HG03135 (cell line): ENCODE data around the gene IL18RAP.

Source experiments
- ATAC-seq: cut with Tn5 transposase; IDR thresholded peaks from one replicate; pipeline ENCODE4 v1.9.1; 2021; ENCODE audit warnings: mild to moderate bottlenecking, moderate library complexity; ENCODE audit not compliant: unreplicated experiment

The IL18RAP gene

DNA sequence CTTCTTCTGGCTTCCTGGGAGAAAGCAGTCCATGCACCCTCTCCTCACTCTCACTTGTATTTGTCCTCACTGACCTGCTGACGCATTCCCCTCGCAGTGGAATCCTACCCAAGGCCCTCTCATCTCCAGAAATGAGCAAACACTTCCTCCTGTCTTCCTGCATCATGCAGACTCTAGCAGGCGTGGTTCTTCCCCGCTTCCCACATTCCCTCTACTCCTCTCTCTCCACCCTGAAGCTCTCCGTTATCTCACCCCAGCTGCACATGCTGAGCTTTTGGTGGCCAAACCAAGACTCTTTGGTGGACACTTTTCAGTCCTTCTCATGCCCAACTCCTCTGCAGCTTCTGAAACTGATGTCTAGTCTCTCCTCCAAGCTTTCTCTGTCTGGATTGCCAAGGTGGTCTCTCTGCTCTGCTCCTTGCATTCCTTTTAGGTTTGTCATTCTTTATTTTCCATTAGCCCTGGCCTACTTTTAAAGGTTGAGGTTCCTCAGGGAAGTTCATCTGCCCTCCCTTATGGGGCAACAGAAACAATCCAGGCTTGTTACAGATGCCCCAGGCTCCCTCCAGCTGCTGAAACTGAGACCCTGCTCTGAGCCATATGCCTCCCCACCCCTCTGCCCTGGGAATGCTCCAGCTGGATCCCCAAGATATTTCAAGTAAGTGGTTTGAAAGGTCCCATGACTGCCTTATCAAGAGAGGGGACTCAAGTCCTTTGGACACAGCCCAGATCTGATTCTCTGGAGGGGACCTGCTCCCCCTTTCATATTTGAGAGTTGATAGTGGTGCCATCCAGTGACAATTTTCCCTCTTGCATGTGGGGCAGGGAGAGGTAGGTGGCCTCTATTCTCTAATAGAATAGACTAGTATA, 835 bp upstream of the IL18RAP start:
- no peak for ATAC-seq

DNA sequence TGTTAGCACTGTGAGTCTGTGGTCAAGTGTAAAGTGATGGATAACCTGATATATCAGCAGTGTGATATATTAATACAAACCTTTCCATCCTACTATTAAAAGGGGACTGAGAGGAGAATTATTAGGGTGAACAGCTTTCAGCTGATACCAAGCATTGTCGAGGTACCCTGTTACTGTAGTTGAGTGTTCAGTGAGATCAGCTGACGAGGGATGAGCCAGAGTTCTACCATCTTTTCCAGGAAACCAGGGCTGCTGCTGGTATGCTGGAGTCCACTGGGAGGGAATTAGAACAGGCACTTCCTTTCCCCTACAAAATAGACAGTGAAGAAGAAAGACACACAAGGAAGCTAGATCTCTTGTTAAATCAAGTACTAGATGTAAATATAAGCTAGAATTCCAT, 408 bp downstream of the IL18RAP start:
- no peak for ATAC-seq

DNA sequence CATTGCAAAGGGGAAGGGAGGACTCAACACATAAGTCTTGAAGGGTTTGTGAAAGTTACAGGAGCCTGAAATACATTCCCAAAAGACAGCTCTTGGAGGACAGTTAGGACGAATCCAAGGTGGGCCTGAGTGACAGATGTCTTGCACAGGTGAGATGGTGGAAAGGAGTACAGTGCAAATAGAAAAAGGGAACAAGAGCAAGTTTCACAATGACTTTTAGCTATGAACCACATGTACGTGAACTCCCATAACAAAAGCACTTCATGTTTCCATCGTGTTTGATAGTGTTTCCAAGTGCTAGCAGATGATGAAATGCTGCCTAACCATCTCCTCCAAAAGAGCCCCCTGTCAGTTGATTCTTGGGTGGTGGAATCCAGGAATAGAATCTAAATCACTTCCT, 1.8 kb downstream of the IL18RAP start:
- ATAC-seq, result peak; percentile 89

DNA sequence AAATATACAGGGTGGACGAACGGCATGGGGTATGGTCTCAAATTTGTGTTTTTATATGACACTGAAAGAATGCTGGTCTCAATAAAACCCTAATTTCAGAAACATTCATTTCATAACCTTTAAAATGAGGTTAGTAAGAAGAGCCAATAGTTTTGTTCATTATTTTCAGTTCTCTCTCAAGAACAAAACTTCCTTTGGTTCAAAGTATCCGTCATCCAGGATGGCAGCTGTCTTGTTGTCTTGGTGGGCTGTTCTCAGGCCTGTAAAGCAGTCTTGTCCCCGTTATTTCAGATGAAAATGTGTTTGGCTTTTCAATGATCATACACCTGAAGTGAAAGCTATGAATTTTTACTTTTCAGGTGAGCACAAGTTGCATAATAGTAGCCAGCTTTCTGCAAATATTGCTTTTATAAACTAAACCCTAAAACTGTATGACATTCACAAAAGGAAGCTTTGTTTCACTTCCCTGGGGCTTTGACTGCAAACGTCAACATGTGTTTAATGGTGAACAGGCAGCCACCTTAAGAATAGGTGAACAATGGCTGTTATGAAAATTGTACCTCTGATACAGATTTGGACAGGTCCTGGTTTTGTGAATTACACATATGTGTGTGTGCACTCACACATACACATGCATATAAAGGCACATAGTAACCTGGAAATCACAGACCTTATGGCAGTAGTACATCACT, 2.6 kb downstream of the IL18RAP start:
- ATAC-seq, result no peak

DNA sequence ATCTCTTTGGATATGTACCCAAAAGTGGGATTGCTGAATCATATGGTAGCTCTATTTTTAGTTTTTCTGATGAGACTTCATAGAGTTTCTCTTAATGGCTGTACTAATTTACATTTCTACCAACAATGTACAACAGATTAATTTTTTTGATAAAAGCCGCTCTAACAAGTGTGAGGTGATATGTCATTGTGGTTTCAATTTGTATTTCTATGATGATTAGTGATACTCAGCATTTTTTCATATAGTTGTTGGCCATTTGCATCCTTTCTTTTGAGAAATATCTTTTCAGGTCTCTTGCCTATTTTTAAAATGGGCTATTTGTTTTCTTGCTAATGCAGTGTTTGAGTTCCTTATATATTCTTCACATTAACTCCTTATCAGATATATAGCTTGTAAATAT, 4.3 kb downstream of the IL18RAP start:
- no peak for ATAC-seq

DNA sequence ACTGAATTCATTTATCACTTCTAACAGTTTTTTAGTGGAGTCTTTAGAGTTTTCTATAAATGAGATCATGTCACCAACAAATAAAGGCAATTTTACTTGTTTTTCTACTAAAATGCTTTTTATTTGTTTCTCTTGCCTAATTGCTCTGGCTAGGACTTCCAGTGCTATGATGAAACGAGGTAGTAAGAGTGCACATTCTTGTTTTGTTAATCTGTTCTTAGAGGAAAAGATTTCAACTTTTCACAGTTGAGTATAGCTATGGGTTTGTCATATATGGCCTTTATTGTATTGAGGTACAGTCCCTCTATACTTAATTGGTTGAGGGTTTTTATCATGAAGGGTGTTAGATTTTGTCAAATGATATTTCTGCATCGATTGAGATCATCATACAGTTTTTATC, 5.6 kb downstream of the IL18RAP start:
- no peak for ATAC-seq

DNA sequence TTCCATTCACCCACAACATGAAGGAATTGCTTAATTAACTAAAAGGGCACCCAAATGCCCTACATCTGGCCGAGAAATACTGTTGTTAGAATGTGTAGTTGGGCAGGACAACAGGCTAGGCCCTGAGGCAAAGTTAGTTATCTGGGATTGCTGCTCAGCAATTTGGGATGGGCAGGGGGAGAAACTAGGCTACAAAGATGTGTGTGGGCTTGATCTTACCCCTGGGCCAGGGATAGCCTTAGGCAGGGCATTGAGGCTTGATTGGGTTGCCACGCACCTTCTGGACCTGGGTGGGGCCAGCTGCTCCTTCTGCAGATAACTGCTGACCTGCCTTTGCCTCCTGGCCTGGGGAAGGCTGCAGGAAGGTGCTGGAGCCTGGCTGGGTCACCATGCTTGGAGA, 9.4 kb downstream of the IL18RAP start:
- ATAC-seq, result no peak

DNA sequence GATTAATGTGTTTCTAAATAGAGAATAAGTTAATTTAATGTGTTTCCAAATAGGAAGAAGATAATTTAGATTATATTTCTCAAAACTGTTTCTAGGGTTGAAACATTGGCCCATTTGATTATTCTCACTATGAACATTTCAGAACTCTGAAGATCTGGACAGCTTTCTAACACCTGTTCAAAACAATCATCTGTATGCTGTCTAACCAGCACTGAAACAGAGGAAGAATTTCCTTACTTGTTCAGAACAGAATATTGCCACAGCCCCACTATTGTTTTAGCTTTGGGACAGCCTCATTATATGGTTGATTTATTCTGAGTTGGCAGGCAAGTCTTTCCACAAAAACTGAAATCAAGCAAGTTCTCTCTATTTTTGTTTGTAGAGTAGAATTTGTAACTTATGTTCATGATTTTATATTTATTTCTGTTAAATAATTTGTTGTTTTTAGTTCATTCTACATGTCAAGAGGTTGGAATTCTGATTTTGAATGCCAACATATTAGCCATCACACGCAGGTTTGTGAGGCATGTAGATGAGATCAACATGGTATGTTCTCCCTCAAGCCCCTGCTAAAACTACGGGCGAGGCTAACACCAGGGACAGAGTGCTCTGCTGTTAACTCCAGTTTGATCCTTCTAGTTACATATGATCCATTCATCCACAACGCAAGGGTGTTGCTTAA, 11.2 kb downstream of the IL18RAP start:
- no peak for ATAC-seq

DNA sequence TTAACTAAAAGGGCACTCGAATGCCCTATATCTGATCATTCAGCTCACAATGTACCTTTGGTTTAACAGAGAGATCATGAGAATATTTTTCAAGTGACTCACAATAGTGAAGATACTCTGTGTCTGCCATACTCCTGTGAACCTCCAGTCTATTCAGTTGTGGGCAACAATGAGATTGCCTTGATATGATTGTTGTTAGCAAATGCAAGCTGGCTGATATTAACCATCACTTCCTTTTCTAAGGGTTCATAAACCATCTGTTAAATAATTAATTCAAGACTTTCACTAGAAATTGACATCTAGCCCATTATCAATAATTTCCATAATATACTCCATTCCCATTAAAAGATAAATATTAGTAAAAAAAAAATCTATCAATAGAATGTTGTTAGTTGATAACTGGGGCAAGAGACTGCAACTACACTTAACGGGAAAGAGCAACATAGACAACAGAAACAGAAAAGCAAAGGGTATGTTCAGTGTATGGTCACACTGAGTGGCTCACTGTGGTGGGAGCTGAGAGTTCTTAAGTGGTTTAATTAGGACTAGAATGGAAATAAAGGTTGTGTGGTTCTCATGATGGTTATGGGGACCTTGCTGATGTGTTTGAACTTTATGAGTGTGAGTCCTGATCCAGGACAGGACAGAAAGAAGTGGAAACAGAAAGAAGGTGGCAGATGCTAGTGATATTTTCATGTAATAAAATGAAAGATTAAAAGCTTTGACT, 11.9 kb downstream of the IL18RAP start:
- ATAC-seq, result peak; percentile 75

DNA sequence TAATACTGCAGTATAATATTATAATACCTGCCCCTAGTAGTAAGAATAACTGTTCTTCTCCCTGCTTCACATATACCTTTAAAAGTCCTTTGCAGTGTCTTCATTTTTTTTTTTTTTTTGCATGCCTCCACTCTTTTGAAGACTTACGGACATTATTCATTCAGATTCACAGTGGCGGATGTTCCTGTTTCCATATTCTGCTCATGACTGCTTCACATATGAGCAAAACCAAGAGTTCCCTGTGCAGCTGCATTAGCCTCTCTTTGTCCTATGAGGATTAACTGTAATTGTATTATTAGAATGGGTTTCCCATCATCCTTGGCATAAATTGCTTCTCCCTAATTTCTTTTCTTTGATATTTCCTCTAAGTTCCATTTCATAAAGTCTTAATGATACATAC, 12.8 kb downstream of the IL18RAP start:
- no peak for ATAC-seq

DNA sequence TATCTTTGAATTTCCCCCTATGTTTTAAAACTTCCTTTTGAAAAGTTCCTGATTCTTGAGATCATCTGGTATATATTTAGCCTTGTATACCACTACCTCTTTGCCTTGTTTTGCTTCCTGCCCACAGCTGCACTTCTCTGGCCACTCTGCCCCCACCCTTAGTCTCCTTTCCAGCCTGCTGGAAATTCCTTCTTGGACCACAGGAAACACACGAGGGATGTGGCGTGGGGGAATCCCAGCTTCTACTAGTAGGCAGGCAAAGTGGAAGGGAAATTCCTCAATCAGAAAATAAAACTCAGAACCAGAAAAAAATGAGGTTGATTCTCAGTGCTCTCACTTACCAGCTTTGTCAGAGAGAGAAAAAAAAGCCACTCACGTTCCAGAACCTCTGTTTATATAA, 13.4 kb downstream of the IL18RAP start:
- no peak for ATAC-seq

DNA sequence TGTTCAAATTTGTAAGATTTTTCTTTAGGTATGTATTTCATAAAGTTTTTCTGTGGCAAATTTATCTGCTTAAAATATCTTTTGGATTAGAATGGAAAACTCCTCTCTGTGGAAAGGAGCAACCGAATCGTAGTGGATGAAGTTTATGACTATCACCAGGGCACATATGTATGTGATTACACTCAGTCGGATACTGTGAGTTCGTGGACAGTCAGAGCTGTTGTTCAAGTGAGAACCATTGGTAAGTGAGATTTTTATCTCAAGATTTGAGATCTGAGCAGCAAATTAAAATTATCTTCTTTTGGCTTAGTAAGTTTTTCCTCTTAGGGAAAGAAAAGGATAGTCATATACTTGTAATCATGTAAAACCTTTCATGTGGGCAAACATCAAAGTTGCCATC, 14.2 kb downstream of the IL18RAP start:
- ATAC-seq, result no peak

DNA sequence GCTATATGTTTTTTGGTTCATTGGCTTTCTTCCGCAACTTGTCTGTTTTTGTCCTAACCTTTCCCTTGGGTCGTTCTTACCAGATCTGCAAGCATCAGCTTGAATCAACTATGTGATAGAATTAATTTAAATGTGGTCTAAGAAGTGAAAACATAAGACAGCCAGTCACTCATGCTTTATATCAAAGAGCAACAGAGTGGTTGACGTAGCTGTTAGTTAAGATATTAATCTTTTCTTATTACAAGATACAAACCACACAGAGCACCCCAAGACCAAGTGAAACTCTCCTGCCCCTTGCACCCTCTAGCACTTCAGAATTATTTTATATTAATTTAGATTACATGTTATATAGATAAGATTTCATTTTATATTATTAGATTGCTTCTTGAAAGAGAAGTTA, 15.2 kb downstream of the IL18RAP start:
- ATAC-seq, result no peak

DNA sequence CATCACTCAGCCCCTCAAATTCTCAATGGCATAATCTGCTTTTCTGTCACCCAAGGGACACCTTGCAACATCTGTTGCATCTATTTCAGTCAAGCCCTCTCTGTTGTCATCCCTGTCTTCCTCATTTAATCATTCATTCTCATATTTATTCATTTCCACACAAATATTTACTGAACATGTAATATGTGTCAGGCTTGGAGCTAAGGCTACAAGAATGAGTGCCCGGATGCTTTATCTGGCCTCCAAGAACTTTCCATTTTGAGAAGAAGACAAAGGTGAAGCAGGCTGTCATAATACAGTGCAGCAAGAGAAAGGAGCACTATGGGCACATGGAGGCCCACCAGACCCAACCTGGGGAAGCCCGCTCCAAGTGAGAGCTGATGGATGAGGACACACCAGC, 15.6 kb downstream of the IL18RAP start:
- no peak for ATAC-seq

DNA sequence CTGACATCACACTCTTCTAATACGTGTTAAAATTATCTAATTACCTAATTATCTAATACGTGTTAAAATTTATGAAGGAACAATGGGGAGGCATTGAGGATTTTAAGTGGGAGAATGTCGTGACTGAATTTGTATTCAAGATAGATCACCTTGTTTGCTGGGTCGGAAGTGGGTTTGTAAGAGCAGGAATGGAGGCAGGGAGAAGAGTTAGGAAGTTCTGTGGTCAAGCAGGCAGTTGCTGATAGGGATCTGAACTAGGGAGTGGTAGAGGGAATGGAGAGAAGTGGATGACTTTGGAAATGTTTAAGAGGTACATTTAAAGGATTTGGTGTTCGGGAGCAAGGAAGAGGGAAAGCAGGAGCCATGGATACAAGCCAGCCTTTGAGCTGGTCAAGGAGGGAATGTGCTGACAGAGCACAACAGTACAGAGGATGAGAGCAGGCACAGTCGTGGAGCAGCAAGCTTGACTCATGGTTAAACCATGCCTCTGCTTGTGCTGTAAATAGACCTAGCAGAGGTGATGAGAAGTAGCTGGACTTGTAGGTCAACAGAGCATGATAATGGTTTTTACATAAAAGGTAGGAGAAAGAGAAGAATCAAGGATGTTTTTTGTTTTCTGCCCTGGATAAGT, 16.2 kb downstream of the IL18RAP start:
- ATAC-seq, result no peak

DNA sequence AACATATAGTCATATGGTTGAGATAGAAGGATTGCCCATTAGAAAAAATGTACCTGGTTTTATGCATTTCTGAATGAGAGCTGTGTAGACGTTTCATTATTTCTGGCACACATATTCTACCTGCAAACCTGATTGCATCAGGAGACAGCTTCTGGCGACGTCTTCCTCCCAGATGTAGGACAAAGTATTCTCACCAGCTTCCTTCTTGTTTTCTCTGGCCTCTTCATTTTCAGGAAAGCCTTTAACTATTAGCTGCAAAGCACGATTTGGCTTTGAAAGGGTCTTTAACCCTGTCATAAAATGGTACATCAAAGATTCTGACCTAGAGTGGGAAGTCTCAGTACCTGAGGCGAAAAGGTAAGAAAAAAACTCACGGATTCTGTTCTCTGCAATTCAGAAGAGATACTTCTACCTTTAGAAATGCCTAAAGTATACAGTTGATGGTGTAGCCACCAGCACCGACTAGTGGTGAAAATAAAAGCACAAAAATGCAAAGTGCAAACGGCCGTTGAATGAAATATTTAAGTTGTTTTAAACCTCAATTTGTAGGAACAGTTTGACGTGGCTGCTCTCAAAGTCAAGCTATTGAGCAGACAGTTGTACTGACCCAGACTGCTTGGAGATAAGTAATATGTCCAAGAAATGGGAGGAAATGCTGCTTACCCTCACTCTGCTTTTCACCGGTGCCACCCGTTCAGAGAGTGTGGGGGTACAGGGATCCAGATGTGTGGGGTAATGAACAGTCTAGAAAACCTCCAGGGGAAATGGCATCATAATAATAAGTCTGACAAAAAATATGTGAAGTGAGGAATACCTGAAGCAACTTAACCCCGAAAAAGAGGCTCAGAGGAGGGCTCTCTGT, 20.2 kb downstream of the IL18RAP start:
- ATAC-seq, result peak; percentile 72

DNA sequence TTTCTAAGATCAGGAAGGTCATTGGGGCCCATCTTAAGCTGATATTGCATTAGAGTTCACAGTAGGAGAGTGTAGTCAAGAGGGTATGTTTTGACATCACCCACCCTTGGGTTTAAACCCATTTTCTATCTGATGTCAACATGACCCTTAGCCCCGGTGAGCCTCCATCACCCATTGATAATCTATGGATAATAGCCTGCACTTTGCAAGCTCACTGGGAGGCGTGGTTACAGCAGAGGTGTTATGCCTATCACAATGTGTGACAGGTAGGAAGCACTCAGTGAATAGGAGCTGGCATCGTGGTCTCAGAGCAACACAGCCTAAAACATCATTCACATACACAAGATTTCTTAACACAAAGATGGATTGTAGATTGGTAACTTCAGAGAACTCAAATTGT, 21.3 kb downstream of the IL18RAP start:
- ATAC-seq, result no peak

DNA sequence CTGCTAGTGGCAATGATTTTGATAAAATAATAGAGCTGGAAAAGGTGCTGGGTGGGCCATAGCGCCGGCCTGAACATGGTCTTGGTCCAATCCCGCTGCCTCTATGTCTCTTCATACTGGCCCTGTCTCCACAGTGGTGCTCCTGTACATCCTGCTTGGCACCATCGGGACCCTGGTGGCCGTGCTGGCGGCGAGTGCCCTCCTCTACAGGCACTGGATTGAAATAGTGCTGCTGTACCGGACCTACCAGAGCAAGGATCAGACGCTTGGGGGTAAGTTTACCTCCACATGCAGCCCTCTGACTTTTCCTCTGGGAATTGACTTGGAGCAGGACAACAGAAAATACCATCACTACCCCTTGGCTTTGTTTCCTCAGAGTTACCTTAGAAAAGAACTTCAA, 24.0 kb downstream of the IL18RAP start:
- no peak for ATAC-seq

DNA sequence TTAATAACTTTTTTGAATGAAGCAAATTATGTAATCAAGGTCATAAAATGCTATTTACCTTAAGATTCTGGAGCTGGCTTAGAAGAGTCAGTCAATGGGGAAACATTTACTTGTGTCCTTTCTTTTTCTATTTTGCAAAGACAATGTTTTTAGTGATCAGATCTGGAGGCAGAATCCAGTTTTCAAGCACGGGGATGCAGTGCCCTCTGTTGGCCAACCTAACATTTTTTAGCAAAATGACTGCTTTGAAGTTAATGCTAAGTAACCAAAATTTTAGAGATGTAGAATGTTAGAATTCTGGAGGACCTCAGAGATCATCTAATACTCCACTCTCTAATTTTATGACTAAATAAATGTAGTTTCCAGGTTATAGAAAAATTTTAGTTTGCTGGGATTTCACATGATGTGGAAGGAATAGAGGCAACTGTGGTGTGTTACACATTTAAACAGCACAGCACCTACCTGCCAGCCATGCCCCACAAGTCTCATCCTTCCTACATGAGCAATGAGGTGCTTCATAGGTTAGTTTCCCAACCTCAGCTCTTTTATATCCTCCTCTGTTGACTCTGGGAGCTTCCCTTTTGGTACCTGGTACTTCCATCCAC, 26.5 kb downstream of the IL18RAP start:
- no peak for ATAC-seq
